ENCODE measurements around the gene DEPDC1B.
"Not testable (repeated sequence)": the region's sequence is repeated elsewhere in the genome, so short reads cannot be mapped to it uniquely, and the experiment has no call there.

Gene DEPDC1B

GRCh38 chr5:60578315-60578714 is 121.7 kb downstream of the DEPDC1B start:
- no peak for DNase-seq

GRCh38 chr5:60577116-60577515 is 122.8 kb downstream of the DEPDC1B start:
- DNase-seq: no peak

- no peak for DNase-seq
Observed at GRCh38 chr5:60576425-60576824, 123.5 kb downstream of the DEPDC1B start.

- DNase-seq: no peak
Observed at GRCh38 chr5:60568646-60569045, 131.3 kb downstream of the DEPDC1B start.

GRCh38 chr5:60563696-60564324 is 136.2 kb downstream of the DEPDC1B start:
- DNase-seq: no peak

- not testable (repeated sequence) for DNase-seq
Observed at GRCh38 chr5:60553291-60553690, 146.7 kb downstream of the DEPDC1B start.

- no peak for DNase-seq
Observed at GRCh38 chr5:60551829-60552228, 148.1 kb downstream of the DEPDC1B start.

GRCh38 chr5:60551250-60551649 is 148.7 kb downstream of the DEPDC1B start:
- DNase-seq: no peak

GRCh38 chr5:60550311-60550710 is 149.7 kb downstream of the DEPDC1B start:
- no peak for DNase-seq

- no peak for DNase-seq
Observed at GRCh38 chr5:60549841-60550240, 150.1 kb downstream of the DEPDC1B start.

All from NK-92 treated with Interleukin-12 subunit alpha and Interleukin-12 subunit beta, amount 100 ng/mL, for 24 hours (cell line).